HEK293 (cell line): Measurements from ENCODE around the gene S100A6.

Experiments
- CTCF ChIA-PET: fragments of 350-600 bp; formaldehyde crosslinking; extraction: SDS; loops from one replicate; lab custom pipeline; 2021; ENCODE audit warnings: antibody characterized with exemption; lab: Yijun Ruan, JAX
- POLR2A ChIA-PET: fragments of 300-600 bp; formaldehyde crosslinking; extraction: SDS; loops from one replicate; lab custom pipeline; 2020; ENCODE audit warnings: antibody characterized with exemption, inconsistent platforms; lab: Yijun Ruan, JAX
- H3K27ac ChIP-seq: fragments of 200-500 bp; sonication (Bioruptor generic); 2 replicates; pipeline ENCODE4 v1.5.1; 2014; ENCODE audit warnings: low read depth, low read length, control low read depth, inconsistent platforms; ENCODE audit errors: extremely low read depth
- H3K36me3 ChIP-seq, 2 experiments: fragments of 200-500 bp in 1 of 2; sonication (Bioruptor generic) in 1 of 2; 1 replicate in 1 of 2; 2 replicates in 1 of 2; pipeline ENCODE4 v1.5.1; 2014 to 2017; ENCODE audit warnings: inconsistent platforms in 2 of 2, low read length in 2 of 2; ENCODE audit not compliant: control insufficient read depth in 2 of 2, insufficient read depth in 1 of 2
- H3K4me1 ChIP-seq: fragments of 200-500 bp; sonication (Bioruptor generic); 2 replicates; pipeline ENCODE4 v1.5.1; 2014; ENCODE audit warnings: mild to moderate bottlenecking, low read length, inconsistent platforms; ENCODE audit not compliant: control insufficient read depth, insufficient read depth
- H3K4me3 ChIP-seq: 2 replicates; pipeline ENCODE4 v1.5.1; 2011; ENCODE audit warnings: low read depth, mild to moderate bottlenecking, control low read depth, low read length, moderate library complexity
- H3K9me3 ChIP-seq: fragments of 200-500 bp; sonication (Bioruptor generic); 2 replicates; pipeline ENCODE4 v1.5.1; 2014; ENCODE audit warnings: low read depth, low read length, inconsistent platforms; ENCODE audit not compliant: control insufficient read depth, insufficient read depth
- BCL11B ChIP-seq: fragments of 450-650 bp; formaldehyde crosslinking; IDR thresholded peaks from 2 replicates; pipeline ENCODE4 v1.5.1; 2016; ENCODE audit warnings: low read depth, missing biosample characterization, missing genetic modification characterization
- CTCF ChIP-seq: fragments of 450-650 bp; formaldehyde crosslinking; IDR thresholded peaks from 2 replicates; pipeline ENCODE4 v1.5.1; 2016; ENCODE audit warnings: missing biosample characterization, missing genetic modification characterization
- GLIS1 ChIP-seq: fragments of 450-650 bp; formaldehyde crosslinking; IDR thresholded peaks from 2 replicates; pipeline ENCODE4 v1.5.1; 2016; ENCODE audit warnings: missing biosample characterization, missing genetic modification characterization
- HIC1 ChIP-seq: fragments of 450-650 bp; formaldehyde crosslinking; IDR thresholded peaks from 2 replicates; pipeline ENCODE4 v1.5.1; 2016; ENCODE audit warnings: missing biosample characterization, missing genetic modification characterization
- KLF16 ChIP-seq: fragments of 450-650 bp; formaldehyde crosslinking; IDR thresholded peaks from 2 replicates; pipeline ENCODE4 v1.5.1; 2017; ENCODE audit warnings: missing biosample characterization, missing genetic modification characterization
- MYNN ChIP-seq: fragments of 450-650 bp; formaldehyde crosslinking; IDR thresholded peaks from 2 replicates; pipeline ENCODE4 v1.5.1; 2016; ENCODE audit warnings: missing biosample characterization, missing genetic modification characterization, borderline replicate concordance
- RBAK ChIP-seq: fragments of 450-650 bp; formaldehyde crosslinking; IDR thresholded peaks from 2 replicates; pipeline ENCODE4 v1.5.1; 2016; ENCODE audit warnings: missing biosample characterization, missing genetic modification characterization
- REST ChIP-seq: fragments of 450-650 bp; formaldehyde crosslinking; IDR thresholded peaks from 2 replicates; pipeline ENCODE4 v1.5.1; 2016; ENCODE audit warnings: missing biosample characterization, missing genetic modification characterization
- SP2 ChIP-seq: fragments of 450-650 bp; formaldehyde crosslinking; IDR thresholded peaks from 2 replicates; pipeline ENCODE4 v1.5.1; 2016; ENCODE audit warnings: missing biosample characterization, missing genetic modification characterization
- TRIM28 ChIP-seq: IDR thresholded peaks from 2 replicates; pipeline ENCODE4 v1.6.1; 2011; ENCODE audit warnings: low read length, control low read depth, borderline replicate concordance
- ZEB2 ChIP-seq: fragments of 450-650 bp; formaldehyde crosslinking; IDR thresholded peaks from 2 replicates; pipeline ENCODE4 v1.5.1; 2016; ENCODE audit warnings: missing biosample characterization, missing genetic modification characterization
- ZNF112 ChIP-seq: fragments of 450-650 bp; formaldehyde crosslinking; IDR thresholded peaks from 2 replicates; pipeline ENCODE4 v1.5.0; 2017; ENCODE audit warnings: missing biosample characterization, missing genetic modification characterization
- ZNF140 ChIP-seq: fragments of 450-650 bp; formaldehyde crosslinking; IDR thresholded peaks from 2 replicates; pipeline ENCODE4 v1.5.1; 2016; ENCODE audit warnings: missing biosample characterization, missing genetic modification characterization
- ZNF2 ChIP-seq: fragments of 450-650 bp; formaldehyde crosslinking; IDR thresholded peaks from 2 replicates; pipeline ENCODE4 v1.5.1; 2016; ENCODE audit warnings: missing biosample characterization, missing genetic modification characterization
- ZNF223 ChIP-seq: fragments of 450-650 bp; formaldehyde crosslinking; IDR thresholded peaks from 2 replicates; pipeline ENCODE4 v1.5.1; 2016; ENCODE audit warnings: missing biosample characterization, missing genetic modification characterization
- ZNF362 ChIP-seq: fragments of 450-650 bp; formaldehyde crosslinking; IDR thresholded peaks from 2 replicates; pipeline ENCODE4 v1.5.1; 2016; ENCODE audit warnings: missing biosample characterization, missing genetic modification characterization
- ZNF560 ChIP-seq: fragments of 450-650 bp; formaldehyde crosslinking; IDR thresholded peaks from 2 replicates; pipeline ENCODE4 v1.5.1; 2017; ENCODE audit warnings: missing biosample characterization, missing genetic modification characterization, borderline replicate concordance
- ZNF654 ChIP-seq: fragments of 450-650 bp; formaldehyde crosslinking; IDR thresholded peaks from 2 replicates; pipeline ENCODE4 v1.5.1; 2016; ENCODE audit warnings: low read depth, missing biosample characterization, missing genetic modification characterization
- ZNF776 ChIP-seq: fragments of 450-650 bp; formaldehyde crosslinking; IDR thresholded peaks from 2 replicates; pipeline ENCODE4 v1.5.0; 2017; ENCODE audit warnings: missing biosample characterization, missing genetic modification characterization, borderline replicate concordance
- ZSCAN23 ChIP-seq: fragments of 450-650 bp; formaldehyde crosslinking; IDR thresholded peaks from 2 replicates; pipeline ENCODE4 v1.5.1; 2016; ENCODE audit warnings: missing biosample characterization, missing genetic modification characterization
- ZSCAN30 ChIP-seq: fragments of 450-650 bp; IDR thresholded peaks from 2 replicates; pipeline ENCODE4 v1.5.1; 2018; ENCODE audit warnings: missing biosample characterization, mild to moderate bottlenecking, missing genetic modification characterization, moderate library complexity
- ZXDB ChIP-seq: fragments of 450-650 bp; formaldehyde crosslinking; IDR thresholded peaks from 2 replicates; pipeline ENCODE4 v1.5.1; 2016; ENCODE audit warnings: missing biosample characterization, missing genetic modification characterization

S100A6 gene

GRCh38 chr1:153569465-153569864, 33.7 kb upstream of the S100A6 start:
- ChIA-PET POLR2A (interaction anchor here (2.2 kb wide), 1 partner anchor 58 kb away, joined by 8 read pairs; the partner anchor contains the start of gene S100A13), CTCF (interaction anchor here (0.5 to 6.3 kb wide), 9 partner anchors 7 to 416 kb away, joined by 3 to 148 read pairs (median 11); partner anchors contain the start of genes S100A1, S100A13 and S100A4)
- no peak overlapping the region for H3K27ac ChIP-seq
- H3K36me3 ChIP-seq, result no peaks in the 10 kb centered on the region
- H3K9me3 ChIP-seq, result no peaks in the 10 kb centered on the region
- peaks cover 7% of the 10 kb centered on the region for H3K4me1 ChIP-seq
- no peak overlapping the region for H3K4me3 ChIP-seq
- TF ChIP-seq HIC1 (tag by site-specific recombination), result no peak
- TF ChIP-seq ZNF776 (tag by site-specific recombination), result no peak
- no peak for TF ChIP-seq ZNF223 (tag by site-specific recombination)
- TF ChIP-seq ZNF362 (tag by site-specific recombination), result no peak
- TF ChIP-seq CTCF (tag by site-specific recombination), result no peak
- no peak for TF ChIP-seq ZSCAN23 (tag by site-specific recombination)
- no peak for TF ChIP-seq ZNF140 (tag by site-specific recombination)
- no peak for TF ChIP-seq RBAK (tag by site-specific recombination)
- TF ChIP-seq TRIM28, result no peak
- no peak for TF ChIP-seq ZNF112 (tag by site-specific recombination)
- no peak for TF ChIP-seq REST (tag by site-specific recombination)
- no peak for TF ChIP-seq ZXDB (tag by site-specific recombination)
- no peak for TF ChIP-seq MYNN (tag by site-specific recombination)

- Histone ChIP-seq H3K4me3 (no peak overlapping the region), H3K4me1 (peaks cover 7% of the 10 kb centered on the region), H3K9me3 (no peaks in the 10 kb centered on the region), H3K27ac (peak overlapping the region; percentile 12; the same call in 1 of the 2 replicates), H3K36me3 (no peaks in the 10 kb centered on the region)
- ChIA-PET POLR2A (interaction anchor here (0.9 to 2.2 kb wide), 15 partner anchors 7 to 66 kb away, joined by 3 to 11 read pairs (median 4); partner anchors contain the start of genes CHTOP, S100A13 and S100A4), CTCF (interaction anchor here (0.6 to 6.3 kb wide), 33 partner anchors 8 to 225 kb away, joined by 3 to 148 read pairs (median 5); partner anchors contain the start of genes CHTOP, S100A1, S100A13 and S100A3)
- TF ChIP-seq BCL11B (tag by site-specific recombination) (0 out of 2 replicates have a peak, but pooled peaks have one; percentile 31), CTCF (tag by site-specific recombination) (peak; percentile 97), SP2 (tag by site-specific recombination) (0 out of 2 replicates have a peak, but pooled peaks have one; percentile 5), KLF16 (tag by site-specific recombination) (no peak; the same call in 1 of the 2 replicates), ZNF2 (tag by site-specific recombination) (peak; percentile 86), ZEB2 (tag by site-specific recombination) (peak; percentile 71; the same call in 1 of the 2 replicates), ZSCAN30 (tag by site-specific recombination) (peak; percentile 91), ZNF560 (tag by site-specific recombination) (no peak), ZNF654 (tag by site-specific recombination) (peak; percentile 90), GLIS1 (tag by site-specific recombination) (peak; percentile 21; the same call in 1 of the 2 replicates)
These were observed 32.7 kb upstream of the S100A6 start for GRCh38 chr1:153568367-153569099.
